Pulmonary artery endothelial cell (primary cell): Measurements from ENCODE around the gene S100B. TPM values are rescaled to one million over a fixed set of nuclear protein-coding genes. Genes with fewer than 3 reads are reported as not detected.
A peak's percentile ranks its signal among the peaks of the same experiment; 100 is the strongest.

ENCODE experiments used
- DNase-seq: peaks from one replicate; pipeline ENCODE4 v3.0.0-alpha.2; 2011; ENCODE audit warnings: low read depth, low spot score
- total RNA-seq: library from RNA; depleted of rRNA; stranded (reverse); fragments of >200 nt; gene quantifications from 2 replicates; pipeline ENCODE4 v1.2.3, GENCODE V29; 2014

The S100B gene
- total RNA-seq, 1 donor from 2014 or later, result not detected

DNA sequence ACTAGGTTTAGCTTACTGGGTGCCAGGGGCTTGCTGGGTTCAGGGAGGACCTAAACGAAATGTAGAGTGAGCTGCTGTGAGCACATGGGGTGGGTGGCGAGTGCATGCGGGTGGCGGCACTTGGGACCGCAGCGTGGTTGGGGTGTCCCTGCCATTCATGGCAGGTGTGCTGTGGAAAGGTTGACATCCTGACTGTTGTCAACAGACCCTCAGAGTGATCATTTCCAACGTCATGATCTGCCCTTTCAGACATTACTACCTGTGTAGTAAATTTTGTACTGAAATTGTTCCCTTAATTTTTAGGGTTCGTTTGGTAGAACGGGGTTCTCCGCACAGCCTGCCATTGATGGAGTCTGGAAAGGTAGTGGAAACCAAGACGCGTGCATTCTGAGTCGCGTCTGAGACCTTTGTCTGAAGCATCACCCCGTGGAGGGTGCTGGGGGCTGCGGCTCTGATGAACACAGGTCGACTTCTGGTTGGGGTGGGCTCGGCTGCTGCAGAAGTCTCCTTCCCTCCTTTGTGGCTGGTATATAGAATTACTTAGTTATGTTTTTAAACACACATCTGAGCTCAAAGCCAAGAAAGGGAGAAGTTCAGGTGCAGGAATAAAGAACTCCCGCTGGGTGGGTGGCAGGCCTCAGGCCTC, 43.3 kb downstream of the S100B start:
- DNase-seq, result no peak

DNA sequence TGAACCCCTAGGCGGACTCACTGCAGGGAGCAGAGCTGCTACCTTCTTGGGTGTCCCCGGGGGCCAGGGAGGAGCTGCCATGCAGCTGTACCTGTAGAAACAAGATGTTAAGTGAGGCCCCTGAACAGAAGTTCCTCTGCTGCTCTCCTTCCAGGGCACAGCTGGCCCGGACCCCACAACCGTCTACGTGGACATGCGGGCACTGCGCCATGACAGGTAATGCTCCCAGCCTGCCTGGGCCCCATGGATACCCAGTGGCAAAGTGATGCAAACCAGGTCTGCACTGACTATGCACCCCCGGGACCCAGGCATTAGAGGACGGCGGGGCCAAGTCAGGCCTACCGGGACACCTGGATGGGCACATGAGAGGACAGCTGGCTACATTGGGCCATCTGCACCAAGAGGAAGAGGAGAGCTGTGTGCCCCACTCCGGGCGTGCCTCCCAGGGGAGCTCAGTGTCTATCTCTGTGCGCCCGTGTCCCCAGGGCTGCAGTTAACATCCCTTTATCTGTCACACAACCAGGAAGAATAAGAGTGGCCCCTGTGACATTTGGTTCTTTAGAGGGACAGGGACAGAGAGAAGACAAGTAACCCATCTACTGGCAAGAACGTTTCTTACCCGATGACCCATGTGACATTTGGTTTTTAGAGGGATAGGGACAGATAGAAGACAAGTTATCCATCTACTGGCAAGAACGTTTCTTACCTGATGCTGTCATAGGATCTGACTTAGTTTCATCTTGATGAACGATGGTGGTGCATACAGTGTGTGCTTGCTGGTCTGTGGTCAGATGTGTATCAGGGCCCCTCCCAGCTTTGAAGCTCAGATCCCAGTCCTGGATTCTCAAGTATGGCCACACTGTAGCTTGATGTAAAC, 44.1 kb downstream of the S100B start:
- DNase-seq, result no peak

DNA sequence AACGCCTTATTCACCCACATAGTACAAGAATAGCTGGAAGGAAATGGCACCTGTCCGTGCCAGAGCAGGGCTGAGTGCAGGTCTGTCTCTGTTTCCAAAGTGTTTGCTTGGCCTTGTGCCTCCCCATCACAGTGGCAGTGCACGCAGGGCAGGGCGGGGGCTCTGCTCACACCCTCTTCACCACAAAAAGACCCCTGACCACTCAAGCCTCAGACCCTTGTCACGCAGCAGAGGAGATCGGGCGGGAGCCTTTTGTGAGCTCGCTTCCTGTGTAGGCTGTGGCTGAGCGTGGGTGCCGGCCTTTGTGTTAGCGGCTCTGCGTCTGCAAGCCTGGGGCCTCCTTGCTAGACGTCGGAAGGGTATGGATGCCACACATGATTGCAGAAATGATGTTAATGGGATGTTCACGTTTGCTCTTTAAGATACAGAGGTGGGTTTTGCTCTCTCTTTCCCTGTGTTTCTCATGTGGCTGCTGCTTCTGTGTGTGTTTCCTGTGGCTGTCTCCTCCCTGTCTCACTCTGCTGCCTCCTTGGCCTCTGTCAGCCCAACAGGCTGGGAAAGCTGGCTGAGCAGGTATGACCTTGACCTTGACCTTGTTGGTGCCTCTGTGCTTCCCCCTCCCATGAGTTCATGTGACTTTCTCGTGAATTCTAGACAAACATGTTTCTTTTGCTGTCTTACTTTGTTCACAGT, 45.4 kb downstream of the S100B start:
- no peak for DNase-seq

DNA sequence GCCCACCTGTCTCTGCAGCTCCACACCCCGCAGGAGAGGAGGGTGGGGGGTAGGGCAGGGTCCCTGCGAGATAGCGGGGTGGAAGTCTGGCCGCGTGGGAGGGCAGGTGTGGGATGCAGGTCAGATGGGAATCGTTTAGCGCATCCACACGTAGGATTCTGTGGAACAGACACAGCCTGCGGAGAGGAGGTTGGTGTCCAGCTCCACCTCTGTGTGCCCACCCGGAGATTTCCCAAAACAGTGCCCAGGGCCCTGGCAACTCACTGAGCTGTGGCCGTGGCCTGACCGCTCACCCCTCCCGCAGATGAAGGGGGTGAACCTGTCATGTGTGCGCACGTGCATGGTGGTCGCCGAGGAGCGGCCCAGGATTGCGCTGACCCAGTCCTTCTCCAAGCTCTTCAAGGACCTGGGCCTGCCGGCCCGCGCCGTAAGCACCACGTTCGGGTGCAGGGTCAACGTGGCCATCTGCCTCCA, 46.9 kb downstream of the S100B start:
- DNase-seq, result no peak

DNA sequence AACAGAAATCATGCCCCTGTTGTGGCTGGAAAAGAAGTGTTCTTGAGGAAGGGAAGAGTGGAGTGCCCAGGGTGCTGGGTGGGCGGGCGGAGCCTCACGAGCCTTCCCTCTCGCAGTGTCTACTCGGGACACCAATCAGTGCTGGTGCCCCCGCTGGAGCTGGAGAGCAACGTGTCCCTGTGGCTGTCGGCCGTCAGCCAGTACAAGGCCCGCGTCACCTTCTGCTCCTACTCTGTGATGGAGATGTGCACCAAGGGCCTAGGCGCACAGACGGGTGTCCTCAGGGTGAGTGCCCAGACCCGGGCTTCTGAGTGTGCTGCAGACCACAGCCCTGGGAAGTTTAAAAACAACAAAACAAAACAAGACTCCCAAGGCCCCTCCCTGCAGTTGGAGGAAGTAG, 47.4 kb downstream of the S100B start:
- DNase-seq, result no peak

DNA sequence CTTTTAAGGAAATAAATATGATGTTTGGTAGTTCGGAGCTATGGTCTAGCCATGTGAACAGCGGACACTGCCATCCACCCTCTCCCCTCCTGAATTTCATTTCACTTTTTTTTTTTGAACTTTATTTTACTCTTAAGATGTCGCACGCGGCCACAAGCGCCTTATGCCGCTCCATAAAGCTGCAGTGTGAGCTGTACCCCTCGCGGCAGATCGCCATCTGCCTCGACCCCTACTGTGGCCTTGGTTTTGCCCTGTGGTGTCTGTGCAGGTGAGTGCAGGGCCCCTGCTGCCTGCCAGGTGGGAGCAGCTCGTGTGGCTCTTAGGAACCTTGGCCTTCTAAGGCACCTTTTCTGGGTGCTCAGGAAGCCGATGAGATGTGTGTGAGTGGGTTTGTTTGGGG, 48.1 kb downstream of the S100B start:
- no peak for DNase-seq

DNA sequence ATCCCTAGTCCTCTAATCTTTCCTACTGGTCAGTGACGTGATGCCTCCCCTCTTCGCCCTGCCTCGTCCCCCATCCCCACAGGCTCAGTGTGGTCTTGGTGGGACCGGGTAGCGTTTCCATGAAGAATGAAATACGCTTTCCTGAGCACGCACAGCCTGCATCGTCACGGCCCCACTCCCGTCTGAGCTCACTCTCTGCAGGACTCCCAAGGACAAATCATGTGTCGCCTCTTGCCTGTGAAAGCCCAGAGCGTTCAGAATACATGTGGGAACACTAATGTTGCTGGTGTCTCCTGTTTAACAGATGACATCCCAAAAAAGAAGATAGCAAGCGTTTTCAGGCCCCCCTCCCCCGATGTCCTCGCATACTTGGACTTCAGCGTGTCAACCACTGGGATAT, 49.2 kb downstream of the S100B start:
- DNase-seq, result no peak

DNA sequence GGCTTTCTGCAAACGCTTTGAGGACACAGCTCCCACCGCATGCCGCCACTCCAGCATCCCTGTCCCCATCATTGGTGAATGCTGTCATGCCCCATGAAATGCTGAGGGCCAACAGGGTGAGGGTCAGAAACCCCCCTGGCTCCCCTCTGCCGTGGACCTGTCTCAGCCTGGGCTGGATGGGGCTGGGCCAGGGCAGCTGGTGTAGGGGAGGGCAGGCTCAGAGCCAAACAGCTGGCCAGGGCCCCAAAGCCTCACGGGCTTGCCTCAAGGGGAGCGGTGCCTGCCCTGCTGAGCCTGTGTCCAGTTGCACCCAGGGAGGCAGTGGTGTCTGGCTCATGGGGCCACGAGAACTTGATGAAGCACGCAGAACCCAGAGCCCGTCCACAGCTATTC, 49.7 kb downstream of the S100B start:
- DNase-seq, result no peak

DNA sequence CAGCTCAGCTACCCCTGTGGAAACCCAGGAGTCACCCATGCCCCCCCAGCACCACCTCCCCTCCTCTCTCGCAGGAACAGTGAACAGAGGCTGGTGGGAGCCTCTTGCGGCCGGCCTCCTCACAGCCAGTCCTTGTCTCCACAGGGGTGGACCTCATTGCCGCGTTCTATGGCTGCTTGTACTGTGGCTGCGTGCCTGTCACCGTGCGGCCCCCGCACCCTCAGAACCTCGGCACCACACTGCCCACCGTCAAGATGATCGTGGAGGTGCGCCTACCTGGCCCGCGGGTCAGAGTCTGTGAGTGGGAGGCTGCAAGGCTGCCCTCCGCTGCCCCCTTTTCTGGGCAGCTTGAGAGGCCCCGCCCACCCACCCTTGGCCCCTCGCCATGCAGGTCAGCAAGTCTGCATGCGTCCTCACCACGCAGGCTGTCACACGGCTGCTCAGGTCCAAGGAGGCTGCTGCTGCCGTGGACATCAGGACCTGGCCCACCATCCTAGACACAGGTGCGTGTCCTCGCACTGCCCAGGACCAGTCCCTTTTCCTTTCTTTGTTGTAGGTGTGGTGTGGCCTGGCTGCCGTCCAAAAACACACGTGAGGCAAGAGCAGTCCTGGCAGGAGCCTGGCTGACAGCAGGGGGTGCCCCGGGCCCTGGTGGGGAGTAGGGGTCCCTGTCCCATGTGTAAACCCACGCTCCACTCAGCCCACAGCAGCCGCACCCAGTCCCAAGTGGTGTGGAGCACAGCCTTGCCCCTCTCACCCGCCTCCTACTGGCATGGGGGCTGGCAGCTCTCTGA, 50.3 kb downstream of the S100B start:
- DNase-seq, result no peak

DNA sequence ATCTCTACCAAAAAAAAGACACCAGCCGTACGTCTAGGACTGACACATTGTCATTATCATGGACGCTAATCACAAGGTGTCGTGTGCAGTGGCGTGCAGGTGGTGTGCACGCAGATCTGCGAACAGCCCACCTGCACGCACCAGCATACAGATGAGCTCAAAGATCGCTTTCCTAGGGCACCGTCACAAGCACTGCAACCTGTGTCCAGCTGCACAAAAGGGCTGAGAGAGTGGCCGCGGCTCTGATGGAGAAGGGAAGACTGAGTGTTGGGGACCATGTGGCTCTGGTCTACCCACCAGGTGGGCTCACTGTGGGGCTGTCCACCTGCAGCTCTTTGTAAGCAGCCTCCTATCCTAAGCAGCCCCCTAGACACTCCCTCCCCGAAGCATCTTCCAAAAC, 50.9 kb downstream of the S100B start:
- DNase-seq, result no peak

DNA sequence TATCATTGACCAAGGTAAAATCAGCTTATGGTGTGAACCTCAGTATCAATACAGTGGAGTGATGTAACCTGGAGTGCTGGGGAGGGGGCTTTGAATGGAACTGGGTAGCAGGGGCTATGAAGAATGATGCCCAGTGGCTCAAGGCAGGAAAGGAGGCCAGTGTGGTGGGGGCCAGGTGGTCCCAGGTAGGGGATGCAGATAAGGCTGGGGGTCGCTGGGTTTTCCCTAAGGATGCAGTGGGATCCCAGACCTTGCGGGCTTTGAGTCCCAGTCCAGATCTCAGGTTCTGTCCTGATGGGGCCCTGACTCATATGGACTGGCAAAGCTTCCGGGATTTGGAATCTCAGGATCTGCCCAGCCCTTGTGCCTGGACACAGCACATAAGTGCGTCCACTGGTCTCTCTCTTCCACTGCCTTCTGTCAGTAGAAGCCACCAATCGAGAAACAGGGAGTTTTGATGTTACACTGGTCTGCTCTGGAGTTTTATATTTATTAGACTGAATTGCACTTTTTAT, 52.0 kb downstream of the S100B start:
- DNase-seq, result no peak

DNA sequence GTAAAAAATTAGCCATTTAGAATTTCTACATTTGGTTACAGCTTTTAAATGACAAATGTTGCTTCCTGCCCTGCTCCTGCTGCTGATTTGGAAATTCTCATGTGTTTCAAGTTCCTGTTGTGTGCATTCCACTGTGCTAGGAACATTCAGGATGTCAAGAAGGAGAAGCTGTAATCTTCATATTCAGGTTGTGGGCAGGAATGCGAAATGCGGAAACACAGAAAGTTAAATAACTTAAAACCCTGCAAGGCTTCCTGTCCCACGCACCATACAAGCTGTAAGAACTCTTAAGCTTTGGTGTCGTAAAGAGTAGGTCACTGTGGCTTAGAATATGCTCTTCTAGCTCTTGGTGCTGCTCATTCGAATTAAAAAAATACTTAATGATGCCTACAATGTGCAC, 52.6 kb downstream of the S100B start:
- peak; percentile 30 for DNase-seq

DNA sequence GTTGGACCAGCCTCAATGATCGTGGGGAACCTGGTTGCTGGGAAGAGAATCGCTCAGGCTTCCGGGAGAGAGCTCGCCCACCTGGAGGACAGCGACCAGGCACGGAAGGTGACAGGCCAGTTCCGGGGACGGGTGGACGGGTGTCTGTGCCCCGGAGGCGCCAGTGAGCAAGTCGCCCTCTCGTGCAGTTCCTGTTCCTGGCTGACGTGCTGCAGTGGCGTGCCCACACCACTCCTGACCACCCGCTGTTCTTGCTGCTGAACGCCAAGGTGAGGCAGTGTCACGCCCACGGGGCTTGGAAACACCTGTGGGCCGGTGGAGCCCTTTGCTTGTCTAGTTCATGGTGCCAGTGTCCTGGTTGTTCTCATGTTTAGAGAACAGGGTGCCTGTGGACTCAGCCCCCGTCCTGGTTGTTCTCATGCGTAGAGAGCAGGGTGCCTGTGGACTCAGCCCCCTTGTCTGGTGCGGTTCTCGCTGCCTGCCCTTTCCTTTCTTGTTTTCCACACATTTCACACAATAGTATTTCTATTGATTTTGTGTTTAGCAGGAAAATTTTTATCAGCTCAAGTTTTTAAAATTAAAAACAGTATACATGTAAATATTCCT, 53.1 kb downstream of the S100B start:
- no peak for DNase-seq

DNA sequence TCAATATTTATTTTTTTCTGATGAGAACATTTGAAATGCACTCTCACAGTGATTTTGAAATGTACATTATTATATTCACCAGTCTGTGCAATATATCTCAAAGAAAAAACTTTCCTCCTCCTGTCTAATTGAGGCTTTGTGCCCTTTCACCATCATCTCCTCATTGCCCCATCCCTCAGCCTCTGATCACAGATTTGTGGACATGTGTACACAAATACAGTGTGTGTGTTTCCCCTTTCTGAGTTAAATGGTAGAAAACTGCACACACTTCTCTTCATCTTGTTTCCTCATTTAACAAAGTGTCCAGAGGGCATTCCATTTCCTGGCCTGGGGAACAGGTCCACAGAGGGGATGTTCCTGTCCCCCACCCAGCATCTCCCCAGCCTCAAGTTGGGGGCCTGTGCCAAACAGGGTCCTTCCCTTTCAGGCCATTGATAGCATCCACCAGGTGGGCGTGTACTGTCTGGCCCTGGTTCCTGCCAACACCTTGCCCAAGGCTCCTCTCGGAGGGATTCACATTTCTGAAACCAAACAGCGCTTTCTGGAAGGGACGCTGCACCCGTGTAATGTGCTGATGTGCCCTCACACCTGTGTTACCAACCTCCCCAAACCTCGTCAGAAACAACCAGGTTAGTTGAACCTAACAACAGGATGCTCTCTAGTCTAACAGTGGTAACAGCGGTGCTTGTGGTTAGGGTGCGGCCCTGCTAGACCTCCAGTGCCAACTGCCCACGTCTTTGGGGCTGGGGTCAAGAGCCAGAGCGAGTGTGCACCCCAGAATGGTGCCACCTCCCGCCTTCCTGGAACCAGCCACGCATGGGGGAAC, 54.6 kb downstream of the S100B start:
- no peak for DNase-seq

DNA sequence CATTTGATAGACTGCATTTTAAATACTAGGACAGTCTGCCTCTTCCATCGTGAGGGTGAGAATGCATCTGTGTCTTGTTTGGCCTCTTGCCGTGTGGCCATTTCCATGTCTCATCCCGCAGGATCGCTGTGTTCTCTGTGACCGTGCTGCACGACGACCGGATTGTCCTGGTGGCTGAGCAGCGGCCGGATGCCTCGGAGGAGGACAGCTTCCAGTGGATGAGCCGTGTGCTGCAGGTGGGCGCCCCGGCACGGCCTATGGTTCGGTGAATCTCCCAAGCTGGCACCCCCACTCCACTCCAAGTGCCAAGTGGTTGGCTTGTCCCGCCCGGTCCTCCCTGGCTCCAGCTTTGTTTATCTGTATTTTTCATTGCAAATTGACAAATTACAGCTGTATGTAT, 55.2 kb downstream of the S100B start:
- no peak for DNase-seq

Other genes starting within 250 kb of the S100B start
- 22.9 and 33.6 TPM in 2 replicates for gene DIP2A, start 146.2 kb downstream of the S100B start, total RNA-seq
- 144 and 172 TPM in 2 replicates for gene PRMT2, start 30.6 kb upstream of the S100B start, total RNA-seq